Astrocyte (in vitro differentiated cells and primary cell): Measurements from ENCODE around the gene COL4A5.

Experiments
- CTCF ChIP-seq: IDR thresholded peaks from 2 replicates; pipeline ENCODE4 v1.5.1; 2011; ENCODE audit warnings: low read depth, mild to moderate bottlenecking, inconsistent platforms, low read length, moderate library complexity; ENCODE audit not compliant: insufficient read depth
- EZH2 ChIP-seq: IDR thresholded peaks from 2 replicates; pipeline ENCODE4 v1.6.1; 2012; ENCODE audit warnings: mild to moderate bottlenecking, low read length, inconsistent platforms; ENCODE audit not compliant: insufficient read depth

- TF ChIP-seq CTCF (no peak), EZH2 (no peak)
Observed at GRCh38 chrX:108541286-108541685, 101.6 kb downstream of the COL4A5 start.
